Dermis microvascular lymphatic vessel endothelial cell (primary cell): ENCODE results near the gene LY6G6D. TPM values are rescaled to one million over a fixed set of nuclear protein-coding genes. Genes with fewer than 3 reads are reported as not detected.

ENCODE experiments used
- DNase-seq, 2 donors: peaks; one replicate each; pipeline versions ENCODE4 v3.0.0 to v3.0.0-alpha.2; 2010; ENCODE audit warnings: low read depth in 2 of 2
- total RNA-seq: library from RNA; depleted of rRNA; stranded (reverse); fragments of >200 nt; gene quantifications from 2 replicates; pipeline ENCODE4 v1.2.1, GENCODE V29; 2014

LY6G6D gene
- total RNA-seq, 1 donor from 2014 or later: not detected

DNA sequence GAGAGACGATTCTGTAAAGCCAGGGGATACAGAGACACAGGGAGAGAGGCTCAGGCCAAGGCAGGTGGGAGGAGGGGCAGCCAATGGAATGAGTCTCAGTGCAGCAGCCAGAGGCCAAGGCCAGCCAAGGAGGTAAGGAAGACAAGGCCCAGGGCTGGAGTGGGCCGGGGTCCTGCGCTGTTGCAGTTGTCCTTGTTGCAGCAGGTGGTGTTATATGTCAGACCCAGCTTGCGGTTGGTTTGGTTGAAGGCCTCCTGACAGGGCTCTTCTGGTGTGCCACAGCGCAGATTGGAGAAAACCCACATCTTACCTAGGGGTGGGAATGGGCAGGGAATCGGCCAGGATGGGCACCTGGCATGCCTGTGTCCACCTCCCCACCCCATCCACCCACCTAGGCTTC, 3.9 kb downstream of the LY6G6D start:
- no peak for DNase-seq

DNA sequence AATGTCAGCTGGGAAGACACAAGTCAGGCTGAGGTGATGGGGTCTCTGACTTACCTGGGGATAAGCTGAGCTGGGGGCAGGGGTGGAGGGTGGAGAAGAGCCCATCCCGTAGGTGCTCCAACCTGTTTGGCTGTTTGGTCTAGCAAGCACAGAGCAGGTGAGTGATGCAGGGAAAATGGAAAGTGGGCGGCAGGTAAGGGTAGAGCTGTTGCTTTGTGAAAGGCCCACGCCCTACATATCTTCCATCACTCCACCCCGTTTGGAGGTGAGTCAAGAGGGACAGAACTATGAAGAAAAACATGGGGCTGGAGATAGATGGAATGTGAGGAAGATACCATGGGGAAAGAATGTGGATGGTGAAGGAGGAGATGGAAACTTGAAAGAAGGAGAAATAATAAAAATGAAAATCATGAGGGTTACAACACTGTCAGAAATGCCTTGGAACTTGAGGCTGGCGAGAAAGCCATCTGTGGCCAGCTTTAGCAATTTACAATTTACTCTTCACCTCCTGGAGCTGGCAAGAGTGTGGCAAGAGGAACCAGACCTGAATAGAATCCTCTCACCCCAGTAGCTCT, 5.1 kb downstream of the LY6G6D start:
- DNase-seq: no peak

DNA sequence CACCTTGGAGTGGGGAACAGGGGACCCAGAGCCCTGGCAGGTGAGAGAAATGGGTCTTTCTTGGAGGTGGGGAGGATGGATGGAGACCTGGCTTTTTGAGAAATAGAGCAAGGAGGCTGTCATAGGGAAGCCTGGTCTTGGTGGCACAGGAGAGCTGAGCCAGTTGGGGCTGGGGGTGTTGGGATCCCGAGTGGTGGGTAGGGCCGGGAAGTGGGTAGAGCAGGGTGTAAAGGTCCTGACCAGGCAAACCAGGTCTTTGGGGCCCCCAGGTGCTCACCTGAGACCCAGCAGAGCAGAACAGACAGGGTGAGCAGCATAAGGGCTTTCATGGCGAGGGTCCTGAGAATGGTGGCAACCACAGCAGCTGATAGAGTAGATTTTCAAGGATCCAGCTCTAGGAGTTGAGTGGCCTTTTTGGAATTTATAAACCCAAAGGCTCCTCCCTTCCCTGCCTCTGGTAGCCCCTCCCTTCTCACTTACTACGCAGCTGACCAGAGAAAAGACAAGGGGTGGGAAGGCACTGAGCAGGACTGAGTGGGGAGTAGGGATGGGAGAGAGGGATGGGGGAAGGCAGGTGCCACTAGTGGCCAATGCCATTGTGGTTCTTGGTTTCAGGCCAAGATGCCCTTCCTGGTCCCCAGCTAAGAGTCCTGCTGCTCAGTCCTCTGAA, 6.3 kb downstream of the LY6G6D start, which contains the start of gene LY6G6C:
LY6G6C (minus strand) TSS at position 396 of the 670 bp plus-strand sequence; CDS start at position 329, 67 bp downstream.
- no peak for DNase-seq

DNA sequence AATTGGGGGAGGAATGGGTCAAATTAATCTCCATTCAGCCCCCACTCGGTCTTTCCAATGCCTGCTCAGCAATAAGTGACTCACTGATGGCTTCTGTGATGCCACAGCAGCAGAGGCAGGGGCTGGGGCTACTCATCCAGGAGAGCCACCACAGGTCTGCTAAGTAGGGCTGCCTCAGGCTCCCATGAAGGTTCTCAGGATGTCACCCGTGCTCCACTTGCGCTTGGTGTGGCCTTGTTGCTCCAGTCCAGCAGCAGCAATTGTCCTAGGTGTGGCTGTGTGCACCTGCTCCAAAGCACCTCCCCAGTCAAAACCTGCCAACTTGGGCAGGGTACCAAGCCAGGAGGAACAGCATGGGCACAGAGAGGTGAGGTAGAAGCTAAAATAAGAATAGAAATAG, 7.0 kb downstream of the LY6G6D start:
- no peak for DNase-seq

DNA sequence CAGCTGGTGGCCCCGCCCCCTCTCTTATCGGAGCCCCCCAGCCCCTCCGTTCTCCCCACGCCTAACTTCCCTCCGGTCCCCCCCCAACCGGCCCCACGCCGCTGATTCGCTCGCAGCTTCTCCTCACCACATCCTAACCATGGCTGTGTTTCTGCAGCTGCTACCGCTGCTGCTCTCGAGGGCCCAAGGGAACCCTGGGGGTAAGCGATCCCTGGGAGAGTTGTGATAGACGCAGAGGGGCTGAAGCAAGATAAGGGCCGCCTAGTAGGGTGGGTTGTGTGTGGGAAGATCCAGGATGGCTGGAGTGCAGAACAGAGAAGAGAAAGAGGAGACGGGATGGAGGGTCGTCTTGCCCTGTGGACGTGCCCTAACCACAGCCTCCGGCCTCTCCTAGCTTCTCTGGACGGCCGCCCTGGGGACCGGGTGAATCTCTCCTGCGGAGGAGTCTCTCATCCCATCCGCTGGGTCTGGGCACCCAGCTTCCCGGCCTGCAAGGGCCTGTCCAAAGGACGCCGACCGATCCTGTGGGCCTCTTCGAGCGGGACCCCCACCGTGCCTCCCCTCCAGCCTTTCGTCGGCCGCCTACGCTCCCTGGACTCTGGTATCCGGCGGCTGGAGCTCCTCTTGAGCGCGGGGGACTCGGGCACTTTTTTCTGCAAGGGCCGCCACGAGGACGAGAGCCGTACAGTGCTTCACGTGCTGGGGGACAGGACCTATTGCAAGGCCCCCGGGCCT, 8.3 kb downstream of the LY6G6D start, which contains the start of gene MPIG6B:
MPIG6B (plus strand) TSS at position 129 of the 735 bp plus-strand sequence; CDS start at position 140, 11 bp downstream.
- DNase-seq: no peak

DNA sequence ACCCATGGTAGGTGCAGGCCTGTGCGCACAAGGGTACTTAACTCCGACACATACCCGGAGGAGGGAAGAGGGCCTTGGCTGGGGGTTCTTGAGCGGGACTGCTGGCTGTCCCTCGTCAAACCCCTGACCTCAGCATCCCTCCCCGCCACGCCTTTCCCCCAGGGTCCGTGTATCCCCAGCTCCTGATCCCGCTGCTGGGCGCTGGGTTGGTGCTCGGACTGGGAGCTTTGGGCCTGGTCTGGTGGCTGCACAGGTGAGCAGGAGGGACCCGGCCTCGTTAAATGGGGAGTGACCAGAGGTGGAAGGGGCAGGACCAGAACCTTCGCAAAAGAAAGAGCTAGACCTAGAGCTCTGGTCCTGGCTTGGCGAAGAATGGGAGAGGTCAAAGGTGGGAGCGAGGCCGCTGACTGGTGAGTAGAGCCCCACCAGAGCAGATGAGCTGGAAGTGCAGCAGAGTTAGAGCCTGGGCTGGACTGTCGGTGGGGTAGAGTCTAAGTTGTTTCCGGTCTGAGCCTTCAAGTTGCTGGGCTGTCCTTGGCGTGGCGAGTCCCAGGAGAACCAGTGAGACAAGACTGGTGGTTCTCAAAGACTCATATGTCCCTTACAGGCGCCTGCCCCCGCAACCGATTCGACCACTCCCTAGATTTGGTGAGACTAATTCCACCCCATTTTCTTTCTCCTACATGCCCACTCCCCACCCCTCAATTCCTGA, 9.0 kb downstream of the LY6G6D start:
- no peak for DNase-seq

DNA sequence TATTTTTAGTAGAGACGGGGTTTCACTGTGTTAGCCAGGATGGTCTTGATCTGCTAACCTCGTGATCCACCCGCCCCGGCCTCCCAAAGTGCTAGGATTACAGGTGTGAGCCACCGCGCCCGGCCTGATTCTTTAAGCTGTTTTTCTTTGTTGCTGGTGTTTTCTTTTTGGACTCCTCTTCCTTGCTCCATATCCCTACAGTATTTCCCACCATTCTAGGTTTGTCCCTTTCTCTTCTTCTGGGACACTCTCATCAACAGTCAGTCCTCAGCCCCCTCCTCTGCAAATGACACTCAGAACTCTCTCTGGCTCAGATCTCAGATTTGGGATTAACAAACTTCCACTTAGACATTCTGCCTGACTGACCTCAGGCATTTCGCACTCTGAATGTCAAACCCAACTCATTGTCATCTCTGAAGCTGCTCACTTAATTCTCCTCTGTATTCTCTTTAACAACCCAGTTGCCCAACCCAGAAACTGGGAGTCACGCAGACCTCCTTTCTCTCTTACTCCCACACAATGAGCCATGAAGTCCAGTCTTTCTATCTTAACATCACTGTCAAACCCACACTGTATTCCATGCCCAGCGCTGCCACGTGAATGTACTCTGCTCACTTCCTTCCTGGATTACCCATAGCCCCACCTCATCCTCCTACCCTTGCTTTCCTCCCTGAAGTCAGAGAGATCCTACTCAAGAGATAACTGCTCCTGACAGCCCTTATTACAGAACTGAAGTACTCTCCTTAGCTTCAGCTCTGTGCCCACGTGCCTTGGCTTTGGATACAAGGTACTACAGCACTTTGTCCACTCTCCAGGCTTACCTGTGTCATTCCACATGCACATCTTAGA, 10.6 kb downstream of the LY6G6D start:
- peak in 1 of 2 donors; percentile 56 for DNase-seq

DNA sequence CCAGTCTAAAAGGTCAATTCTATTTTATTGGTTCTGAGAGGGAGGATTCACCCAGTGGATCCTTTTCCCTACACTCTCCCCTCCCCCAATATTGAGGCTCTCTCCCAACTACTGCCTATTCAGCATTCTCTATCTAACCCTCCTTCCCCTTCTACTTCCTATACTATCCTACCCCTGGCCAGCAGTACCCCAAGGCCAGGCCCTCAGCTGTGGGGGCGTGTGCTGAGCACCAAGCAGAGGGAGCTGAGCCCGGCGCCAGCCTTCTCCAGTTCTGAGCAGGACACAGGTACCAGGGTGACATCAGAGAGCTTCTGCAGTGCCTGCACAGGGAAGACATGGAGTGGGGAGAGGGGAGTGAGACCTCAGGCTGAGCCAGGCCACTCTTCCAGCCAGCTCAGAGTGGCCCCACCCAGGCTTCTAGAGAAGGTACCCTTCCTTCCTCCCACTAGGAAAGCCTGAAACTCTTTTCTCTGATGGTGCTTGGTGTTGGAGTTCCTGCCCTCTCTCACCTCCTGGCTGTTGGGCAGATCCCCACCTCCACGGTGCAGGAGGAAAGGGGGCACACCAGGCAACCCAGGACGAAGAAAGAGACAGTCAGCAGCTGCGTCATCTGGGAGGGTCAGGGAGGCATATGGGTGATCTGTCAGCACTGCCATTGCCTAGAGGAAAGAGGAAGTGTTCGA, 12.0 kb downstream of the LY6G6D start:
- DNase-seq: peak in 1 of 2 donors; percentile 39

DNA sequence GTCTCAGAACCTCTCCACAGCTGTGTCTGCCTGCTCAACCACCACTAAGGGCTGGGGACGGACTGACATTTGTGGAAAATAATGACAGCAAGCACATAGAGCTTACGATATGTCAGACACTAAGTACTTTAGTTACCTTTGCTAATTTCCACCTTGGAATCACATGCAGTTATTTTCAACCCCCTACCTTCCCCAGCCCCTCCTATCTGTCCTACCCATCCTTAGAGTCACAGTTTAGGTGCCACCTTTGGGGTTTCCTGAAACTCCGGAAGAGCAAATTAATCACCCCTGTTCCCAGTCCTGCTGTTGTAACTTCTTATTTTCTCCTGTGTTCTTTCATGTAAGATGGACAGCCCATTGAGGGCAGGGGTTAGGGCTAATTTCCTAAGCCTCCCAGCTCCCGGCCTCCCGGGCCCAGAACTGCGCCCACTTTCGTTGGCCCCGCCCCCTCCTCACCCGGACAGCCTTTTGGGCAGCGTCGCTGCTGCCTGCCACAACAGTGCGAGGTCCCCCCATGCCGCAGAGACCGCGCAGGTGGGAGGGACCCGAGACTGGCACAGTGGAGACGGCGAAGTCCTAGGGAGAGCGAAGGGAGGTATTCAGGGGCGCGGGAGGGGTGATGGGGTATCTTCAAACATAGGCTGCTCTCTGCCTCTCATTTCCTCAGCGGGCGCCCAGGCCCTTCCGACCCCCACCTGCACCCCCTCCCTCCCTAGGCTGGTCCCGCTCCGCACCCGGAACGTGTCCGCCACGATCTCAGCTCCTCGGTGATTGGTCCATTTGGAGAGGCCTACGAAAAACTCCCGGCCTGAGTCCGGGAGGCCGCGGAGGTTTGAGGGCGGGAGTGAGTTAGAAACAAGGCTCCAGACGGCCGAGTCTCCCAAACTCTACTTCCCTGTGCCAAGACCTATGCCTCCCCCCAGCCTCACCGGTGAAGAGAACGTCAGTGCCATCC, 12.8 kb downstream of the LY6G6D start:
- no peak for DNase-seq

DNA sequence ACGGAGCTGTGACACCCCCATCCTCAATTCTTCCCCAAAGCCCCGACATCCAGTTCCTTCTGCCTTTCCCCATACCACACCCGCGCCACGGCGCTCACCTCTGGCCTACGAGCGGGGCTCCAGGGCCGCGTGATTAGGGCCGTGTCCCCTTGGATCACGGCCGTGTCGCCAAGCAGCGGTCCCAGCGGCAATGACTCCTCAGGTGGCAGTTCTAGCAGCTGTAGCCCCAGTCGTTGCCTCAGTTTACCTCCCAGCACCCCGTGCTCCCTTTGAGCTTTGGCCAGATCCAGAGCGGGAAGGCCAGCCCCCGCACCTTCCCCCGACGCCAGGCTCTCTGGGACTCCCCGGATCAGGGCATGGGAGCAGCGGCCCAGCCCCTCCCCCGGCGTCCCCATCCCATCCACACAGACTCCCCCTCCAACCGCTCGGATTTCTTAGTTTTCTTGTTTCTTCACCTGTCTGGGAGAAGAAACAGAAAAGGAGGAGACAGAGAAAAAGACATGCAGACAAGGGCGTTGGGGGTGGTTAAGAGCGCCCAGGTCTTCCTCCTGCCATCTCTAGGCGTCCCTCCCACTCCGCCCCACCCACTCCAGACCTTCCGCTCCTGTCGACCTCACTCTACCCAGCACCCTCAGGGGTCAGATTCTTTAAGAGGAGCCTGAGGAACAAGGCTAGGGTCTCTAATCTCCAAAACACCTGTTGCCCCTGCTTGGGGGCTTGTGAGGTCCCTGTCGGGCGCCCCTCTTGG, 13.8 kb downstream of the LY6G6D start, which contains the start of gene DDAH2:
DDAH2 (minus strand) TSS at position 533 of the 748 bp plus-strand sequence; CDS start at position 395, 138 bp downstream.
- no peak for DNase-seq

DNA sequence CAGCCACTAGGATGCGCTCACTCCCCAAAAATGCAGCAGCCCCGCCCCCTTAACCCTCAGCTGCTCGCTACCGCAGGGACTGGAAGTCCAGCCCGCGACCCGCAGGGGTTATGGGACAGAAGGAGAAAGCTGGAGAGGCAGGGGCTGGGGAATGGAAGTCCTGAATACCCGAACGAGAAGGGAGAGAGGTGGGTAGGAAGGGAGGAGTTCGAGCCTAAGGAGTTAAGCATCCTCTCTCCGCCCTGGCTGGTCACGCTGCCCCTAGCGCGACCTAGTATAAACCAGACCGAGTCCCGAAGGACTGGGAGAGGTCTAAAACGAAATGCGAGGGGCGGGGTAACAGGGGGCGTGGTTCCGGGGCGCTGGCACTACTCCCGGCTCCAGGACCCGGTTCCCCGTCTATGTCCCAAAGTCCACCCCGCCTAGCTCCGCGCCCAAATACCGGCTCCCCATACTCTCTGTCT, 14.4 kb downstream of the LY6G6D start:
- peak; percentile 78 to 88 for DNase-seq

DNA sequence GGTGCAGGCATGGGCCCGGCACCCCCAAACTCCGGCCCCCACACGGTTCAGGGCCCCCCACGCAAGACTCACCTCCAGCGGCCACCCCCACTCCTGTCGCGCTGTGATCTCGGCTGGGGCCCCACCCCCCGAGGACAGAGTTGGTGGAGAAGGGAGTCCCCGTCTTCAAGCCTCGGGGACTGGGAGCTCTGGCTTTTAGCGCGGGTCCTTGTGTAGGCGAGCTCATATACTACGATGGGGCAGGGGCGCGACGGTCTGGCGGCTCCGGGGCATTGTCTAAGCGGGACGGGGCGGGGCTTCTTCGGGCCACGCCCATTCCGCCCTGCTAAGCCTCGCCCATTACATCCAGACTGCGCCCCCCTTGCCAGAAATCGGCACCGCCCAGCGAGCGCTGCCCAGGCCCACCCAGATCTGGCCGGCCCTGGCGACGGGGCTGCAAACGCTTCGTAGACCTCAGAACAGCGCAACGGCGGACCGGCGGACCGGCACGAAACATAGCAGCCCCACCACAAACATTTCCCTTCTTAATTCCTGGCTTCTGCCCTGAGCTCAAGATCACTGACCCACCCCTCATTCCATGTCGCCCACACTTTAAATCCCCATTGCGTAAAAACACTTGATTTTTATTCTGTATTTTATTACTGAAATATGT, 15.0 kb downstream of the LY6G6D start:
- peak; percentile 77 to 95 for DNase-seq

DNA sequence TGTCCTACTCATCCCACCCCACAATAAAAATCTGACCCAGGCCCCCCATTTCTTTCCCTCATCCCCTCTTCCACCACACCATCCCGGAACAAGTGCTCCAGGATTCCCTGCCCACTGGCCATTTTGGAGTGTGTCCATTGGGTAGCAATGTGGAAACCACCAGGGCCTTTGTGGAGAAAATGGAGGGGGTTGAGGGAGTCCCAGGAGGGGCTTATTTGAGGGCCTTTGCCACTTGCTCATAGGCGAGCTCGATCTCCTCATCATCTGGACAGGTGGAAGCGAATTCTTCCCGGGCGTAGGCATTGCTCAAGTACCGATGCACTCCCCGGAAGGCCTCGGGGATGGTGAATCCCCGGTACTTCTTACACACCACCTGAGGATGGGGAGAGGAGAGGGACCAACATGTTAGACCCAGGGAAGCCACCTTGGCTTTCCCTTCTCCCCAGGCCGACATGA, 15.5 kb downstream of the LY6G6D start:
- DNase-seq: no peak

DNA sequence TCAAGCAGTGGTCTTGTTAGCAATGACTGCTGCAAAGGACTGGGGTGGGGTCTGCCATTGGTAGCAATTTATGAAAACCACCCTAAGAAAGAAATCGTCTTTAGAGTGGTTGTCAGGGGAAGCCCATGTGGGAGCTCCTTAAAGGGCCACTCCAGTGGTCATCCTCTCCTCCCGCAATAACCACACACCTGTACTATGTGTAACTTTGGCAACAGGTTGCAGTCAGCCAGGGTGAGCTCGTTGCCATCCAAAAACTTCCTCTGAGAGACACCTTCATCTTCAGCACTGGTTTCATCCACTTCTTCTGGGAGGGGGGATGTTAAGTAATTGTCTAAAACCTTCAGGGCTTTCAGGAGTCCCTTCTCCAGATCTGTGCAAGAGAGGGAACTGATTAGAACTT, 16.9 kb downstream of the LY6G6D start:
- DNase-seq: no peak

DNA sequence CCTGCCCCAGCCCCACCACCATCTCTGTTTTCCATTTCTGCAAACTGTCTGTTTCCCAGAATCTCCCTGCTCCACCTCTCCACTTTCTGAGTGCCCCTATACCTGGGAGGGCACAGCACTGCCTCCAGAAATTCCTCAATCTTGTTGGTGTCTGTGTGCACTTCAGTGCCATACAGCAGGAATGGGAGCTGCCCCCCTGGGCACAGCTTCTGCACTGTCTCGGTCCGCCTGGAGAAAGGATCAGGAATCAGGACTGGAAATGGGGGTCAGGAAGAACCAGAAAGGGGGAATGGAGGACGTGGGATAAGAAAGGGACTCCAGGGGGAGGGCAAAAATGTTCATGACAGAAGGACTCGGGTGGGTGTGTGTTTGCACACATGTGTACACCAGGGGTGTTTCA, 18.6 kb downstream of the LY6G6D start:
- DNase-seq: no peak

DNA sequence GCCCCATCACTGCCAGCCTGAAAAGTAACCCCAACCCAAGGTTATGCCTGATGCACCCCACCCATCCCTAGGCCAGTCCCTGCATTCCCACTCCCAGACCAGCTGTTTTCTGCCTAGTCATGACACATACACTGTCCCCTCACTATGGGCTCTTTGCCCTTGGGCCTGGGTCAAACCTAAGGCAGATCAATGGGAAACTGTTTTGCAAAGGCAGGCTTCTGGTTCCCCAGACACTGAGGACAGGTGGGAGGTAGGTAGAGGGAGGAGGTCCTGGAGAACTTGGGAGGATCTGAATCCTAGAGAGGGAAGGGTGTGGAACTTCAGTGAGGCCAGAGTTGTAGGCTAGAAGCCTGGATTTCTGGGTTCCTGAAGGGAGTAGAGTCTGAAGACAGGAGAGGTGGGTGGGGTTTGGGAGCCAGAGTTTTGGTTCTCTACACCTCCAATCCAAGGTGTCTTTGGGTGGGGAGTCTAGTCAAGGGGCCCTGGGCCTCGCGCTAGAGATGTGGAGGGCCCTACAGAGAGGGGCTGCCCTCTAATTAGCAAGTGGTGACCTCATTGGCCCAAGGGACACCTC, 19.2 kb downstream of the LY6G6D start:
- no peak for DNase-seq

DNA sequence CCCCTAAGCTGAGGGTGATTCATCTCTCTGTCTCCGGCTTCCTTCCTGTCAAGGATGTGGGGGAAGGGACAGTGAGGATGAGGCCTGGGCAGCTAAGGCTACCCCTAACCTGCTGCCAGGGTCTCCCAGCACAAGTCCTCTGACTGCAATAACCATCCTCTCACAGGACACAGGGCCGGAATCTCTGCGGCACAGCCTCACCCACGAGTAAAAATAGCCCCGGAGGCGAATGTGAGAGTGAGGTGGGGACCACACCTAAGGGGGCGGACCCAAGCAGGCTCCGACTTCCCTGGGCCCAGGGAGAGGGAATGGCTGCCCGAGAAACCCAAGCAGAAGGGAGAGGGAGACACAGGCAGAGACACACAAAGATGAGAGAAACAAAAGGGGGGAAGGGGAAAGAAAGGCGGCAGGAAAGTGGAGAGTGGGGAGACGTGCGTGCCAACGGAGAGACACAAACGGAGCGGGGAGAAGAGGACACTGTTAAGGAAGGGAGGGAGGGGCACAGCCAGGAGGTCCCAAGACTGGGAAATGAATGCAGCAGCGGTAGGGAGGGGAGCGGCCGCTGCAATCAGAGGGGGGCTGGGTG, 19.8 kb downstream of the LY6G6D start:
- DNase-seq: peak in 1 of 2 donors; percentile 82
